GM13976 (cell line): ENCODE data around the gene ZNF608.

ENCODE experiments used
- DNase-seq: peaks from one replicate; pipeline ENCODE4 v3.0.0; 2012; ENCODE audit warnings: low spot score
- in situ Hi-C: fragments of 300-500 bp; cut with MboI; formaldehyde crosslinking; loops from one replicate; pipeline ENCODE4 v1.12.0; 2022; ENCODE audit warnings: low sequenced_read_pairs, mixed read lengths, inconsistent platforms; ENCODE audit not compliant: unreplicated experiment
- TF ChIP-seq, protein P1 (sequence below): IDR thresholded peaks from 2 replicates; pipeline ENCODE4 v1.5.1; 2012; ENCODE audit warnings: borderline replicate concordance, mild to moderate bottlenecking; ENCODE audit not compliant: insufficient read depth; ENCODE audit errors: extremely low read depth, missing control alignments, control extremely low read depth

The ZNF608 gene

DNA sequence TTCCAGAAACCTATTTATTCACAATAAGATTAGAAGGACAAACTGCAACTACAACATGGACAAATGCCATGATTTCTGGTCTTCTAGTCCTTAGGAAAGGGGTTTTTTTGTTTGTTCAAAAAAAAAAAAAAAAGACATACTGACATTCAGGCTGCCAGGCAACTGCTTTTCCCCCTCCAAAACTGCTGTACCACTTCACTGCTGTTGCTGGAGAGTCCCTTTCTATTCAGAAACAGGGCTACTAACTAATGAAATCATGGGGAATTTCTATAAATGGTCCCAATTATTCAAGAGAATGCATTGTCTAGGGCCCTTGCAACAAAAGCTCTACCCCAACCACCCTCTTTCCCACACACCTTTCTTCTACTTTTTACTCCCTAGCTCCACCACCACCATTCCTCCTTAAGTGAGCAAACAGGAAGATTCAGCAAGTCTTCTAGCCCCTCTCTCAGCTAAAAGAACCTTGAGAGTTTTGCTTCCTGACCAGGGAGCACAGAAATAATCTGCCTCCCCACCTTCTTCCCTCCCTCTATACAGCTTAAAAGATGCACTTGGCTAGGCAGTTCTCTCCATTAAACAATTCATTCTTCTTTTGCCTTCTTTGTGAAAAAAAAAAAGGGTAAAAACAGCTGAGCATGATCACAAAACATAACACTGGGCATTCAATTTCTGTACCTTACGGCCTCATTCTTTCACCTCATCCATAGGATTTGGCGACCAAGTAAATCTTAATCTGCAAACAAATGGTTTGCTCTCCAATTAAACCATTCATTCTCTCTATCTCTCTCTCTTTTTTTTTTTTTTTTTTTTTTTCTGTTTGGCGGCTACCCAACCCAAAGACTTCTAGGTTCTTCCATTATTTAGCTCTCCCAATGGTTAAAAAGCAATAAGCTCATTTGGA is 13.8 kb downstream of the ZNF608 start:
- DNase-seq, result no peak
- TF ChIP-seq, protein P1, sequence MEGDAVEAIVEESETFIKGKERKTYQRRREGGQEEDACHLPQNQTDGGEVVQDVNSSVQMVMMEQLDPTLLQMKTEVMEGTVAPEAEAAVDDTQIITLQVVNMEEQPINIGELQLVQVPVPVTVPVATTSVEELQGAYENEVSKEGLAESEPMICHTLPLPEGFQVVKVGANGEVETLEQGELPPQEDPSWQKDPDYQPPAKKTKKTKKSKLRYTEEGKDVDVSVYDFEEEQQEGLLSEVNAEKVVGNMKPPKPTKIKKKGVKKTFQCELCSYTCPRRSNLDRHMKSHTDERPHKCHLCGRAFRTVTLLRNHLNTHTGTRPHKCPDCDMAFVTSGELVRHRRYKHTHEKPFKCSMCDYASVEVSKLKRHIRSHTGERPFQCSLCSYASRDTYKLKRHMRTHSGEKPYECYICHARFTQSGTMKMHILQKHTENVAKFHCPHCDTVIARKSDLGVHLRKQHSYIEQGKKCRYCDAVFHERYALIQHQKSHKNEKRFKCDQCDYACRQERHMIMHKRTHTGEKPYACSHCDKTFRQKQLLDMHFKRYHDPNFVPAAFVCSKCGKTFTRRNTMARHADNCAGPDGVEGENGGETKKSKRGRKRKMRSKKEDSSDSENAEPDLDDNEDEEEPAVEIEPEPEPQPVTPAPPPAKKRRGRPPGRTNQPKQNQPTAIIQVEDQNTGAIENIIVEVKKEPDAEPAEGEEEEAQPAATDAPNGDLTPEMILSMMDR, result no peak
- in situ Hi-C loops, result no loop called here

DNA sequence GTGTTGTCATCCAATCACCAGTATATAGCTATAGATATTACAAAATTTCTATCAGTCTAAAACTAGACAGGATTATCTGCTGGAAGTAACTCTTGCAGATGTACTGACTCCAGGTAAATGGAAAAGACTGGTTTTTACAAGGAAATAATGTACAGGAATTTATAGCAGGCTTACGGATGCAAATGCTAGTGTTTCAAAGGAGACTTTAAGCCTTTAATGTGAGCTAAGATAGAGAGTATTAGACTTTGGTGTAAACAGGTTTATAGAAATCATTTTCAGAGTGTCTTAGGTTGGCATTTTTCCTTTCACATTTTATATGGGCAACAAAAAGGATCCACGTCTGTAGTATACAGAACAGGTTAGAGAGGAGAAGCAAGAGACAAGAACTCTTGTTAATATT is 16.1 kb downstream of the ZNF608 start:
- DNase-seq, result no peak
- TF ChIP-seq, protein P1, result no peak
- in situ Hi-C loops, result no loop called here

DNA sequence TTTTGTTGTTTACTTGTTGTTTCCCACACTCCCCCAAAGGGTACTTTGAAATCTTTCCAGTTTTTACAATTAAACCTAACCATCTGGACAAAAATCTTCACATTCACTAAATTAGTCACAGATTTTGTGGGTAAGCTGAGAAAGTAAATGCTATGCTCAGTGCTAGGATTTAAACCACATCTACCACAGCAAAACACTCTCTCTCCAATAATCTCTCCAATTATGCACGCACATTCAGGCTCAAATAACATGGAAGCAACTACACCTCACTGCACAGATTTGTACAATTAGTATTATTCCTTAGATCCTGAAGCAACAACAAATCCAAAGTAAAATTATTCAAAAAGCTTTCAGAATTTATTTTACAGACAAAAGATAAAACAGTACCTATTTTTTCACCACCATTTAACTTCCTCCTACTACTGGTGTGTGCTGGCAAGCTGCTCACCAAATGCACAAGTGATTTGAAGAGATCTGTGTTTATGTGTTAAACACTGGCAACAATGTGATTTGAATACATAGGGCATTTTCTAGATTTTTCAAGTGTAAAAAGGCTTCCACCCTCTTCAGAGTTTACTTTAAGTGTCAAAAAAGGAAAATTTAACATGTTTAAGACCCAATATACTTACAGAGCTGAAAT is 16.6 kb downstream of the ZNF608 start:
- in situ Hi-C loops, result no loop called here
- DNase-seq, result no peak
- TF ChIP-seq, protein P1, result no peak

DNA sequence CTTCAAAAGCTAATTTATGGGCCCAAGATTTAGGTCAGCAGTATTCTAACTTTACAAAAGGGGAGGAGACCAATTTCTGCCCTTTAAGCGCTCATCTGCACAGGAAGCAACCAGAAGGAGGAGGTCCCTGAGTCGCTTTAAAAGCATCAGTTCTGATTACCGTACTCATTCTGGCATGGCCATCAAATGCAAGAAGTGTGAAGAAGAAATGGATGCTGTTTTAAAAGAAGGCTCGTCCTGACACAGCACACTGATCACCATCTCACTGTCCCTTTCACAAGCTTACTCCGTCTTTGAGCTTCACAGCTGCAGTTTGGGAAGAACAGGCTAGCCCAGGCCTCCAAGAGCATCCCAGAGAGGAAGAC is 17.5 kb downstream of the ZNF608 start:
- TF ChIP-seq, protein P1, result no peak
- no peak for DNase-seq
- in situ Hi-C loops, result no loop called here

DNA sequence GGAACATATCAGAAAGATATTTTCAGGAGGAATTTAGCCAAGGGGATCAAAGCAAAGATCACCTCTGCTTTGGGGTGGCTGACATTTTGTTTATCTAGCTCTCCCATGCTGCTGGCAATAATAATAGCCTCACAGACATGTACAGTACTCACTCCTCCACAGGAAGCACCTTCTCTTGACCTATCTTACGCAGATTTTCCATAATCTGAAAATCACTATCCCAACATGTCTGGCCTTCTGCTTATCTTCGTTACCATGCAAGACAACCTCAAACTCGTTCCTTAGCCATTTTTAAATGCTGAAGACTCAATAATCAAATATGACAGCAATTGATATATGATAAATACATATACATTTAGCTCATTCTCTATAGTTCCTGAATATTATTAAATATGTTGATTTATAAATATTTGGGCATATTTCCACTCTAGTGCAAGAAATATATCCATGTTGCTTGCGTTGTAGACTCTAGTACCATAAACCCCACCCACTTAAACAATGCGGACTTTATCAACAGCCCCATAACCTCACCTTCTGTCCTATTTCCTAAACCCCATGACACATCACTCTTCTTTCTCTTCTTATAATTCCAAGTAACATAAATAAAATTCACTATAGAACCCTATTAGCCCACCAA is 18.0 kb downstream of the ZNF608 start:
- no peak for DNase-seq
- in situ Hi-C loops, result no loop called here
- TF ChIP-seq, protein P1, result no peak

DNA sequence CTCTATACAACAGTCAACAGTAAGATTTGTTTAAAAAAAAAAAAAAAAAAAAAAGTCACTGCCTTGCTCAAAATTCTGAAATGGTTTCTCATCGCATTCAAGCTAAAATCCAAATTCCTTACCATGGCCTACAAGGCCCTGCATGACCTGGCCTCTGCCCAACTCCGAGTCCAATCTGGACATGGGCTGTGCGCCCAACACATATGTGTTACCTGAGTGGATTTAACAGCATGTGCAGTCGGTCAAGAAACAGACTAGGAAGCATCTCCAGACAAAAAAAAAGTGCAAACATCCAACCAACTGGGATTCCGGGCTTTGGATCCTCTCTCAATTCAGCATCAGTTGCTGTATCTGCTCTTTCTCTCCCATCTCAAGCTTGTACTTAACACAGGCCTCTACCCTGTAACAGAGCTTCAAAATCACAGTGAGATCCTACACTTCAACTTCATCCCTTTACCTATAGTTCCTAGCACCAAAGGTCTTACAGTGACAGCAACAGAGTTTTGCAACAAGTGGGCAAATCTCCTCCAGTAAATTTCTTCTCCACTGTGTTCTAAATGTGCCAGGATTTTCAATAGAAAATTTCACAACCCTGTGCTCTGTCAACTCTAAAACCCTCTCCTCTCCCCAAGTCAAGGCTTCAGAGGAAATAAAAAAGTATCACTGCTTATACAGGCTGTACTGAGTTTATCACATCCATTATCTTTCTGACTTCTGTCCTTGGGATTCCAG is 19.6 kb downstream of the ZNF608 start:
- TF ChIP-seq, protein P1, result no peak
- no peak for DNase-seq
- in situ Hi-C loops, result no loop called here
